Measurements from ENCODE around the gene BASP1.

- TF ChIP-seq CTCF (IDR thresholded peaks at IDR 0.05): no peak
- TF ChIP-seq JUND (IDR thresholded peaks at IDR 0.05): no peak
- no peak for TF ChIP-seq POLR2AphosphoS5 (IDR thresholded peaks at IDR 0.05; ENCODE audit: low read depth, low read length)
- TF ChIP-seq YY1 (IDR thresholded peaks at IDR 0.05; ENCODE audit: low read depth): no peak
- no peak for TF ChIP-seq ELF1 (IDR thresholded peaks at IDR 0.05)
- no peak for TF ChIP-seq EZH2phosphoT487 (IDR thresholded peaks at IDR 0.05; ENCODE audit: borderline replicate concordance, low read depth)
- TF ChIP-seq USF1 (IDR thresholded peaks at IDR 0.05; ENCODE audit: borderline replicate concordance, low read depth): no peak
- no peak for TF ChIP-seq SMC3 (IDR thresholded peaks at IDR 0.05; ENCODE audit: low read depth, low read length)
- no peak for TF ChIP-seq MAX (IDR thresholded peaks at IDR 0.05; ENCODE audit: low read depth)
- no peak for TF ChIP-seq ZBTB33 (IDR thresholded peaks at IDR 0.05; ENCODE audit: borderline replicate concordance, low read depth)
- no peak for TF ChIP-seq RAD21 (IDR thresholded peaks at IDR 0.05; ENCODE audit: low read length)
Observed at GRCh38 chr5:17255471-17256021, 38.1 kb downstream of the BASP1 start.
